ENCODE results near the gene ZFAND2A. TPM values are rescaled to one million over a fixed set of nuclear protein-coding genes. Genes with fewer than 3 reads are reported as not detected.

Gene ZFAND2A
- total RNA-seq, 1 experiment from 2014 or later, result 28.4 TPM

- intact Hi-C loops (cut with micrococcal nuclease), result no loop called here
- POLR2A ChIA-PET (ENCODE audit: unreplicated experiment), result no interaction called here
- Histone ChIP-seq H3K27me3 (ENCODE audit: low read length) (no peaks in the 10 kb centered on the region), H3K9me3 (ENCODE audit: low read length) (no peaks in the 10 kb centered on the region), H3K4me2 (ENCODE audit: low read length) (no peak overlapping the region), H2AFZ (ENCODE audit: low read length) (no peak overlapping the region), H4K20me1 (ENCODE audit: low read length) (no peaks in the 10 kb centered on the region), H3K36me3 (ENCODE audit: low read depth, low read length) (no peaks in the 10 kb centered on the region), H3K4me3 (ENCODE audit: low read length) (no peak overlapping the region), H3K79me2 (ENCODE audit: low read length) (0 out of 2 replicates have a peak, but pooled peaks cover 8% of the 10 kb centered on the region), H3K4me1 (ENCODE audit: insufficient read depth, low read length) (no peaks in the 10 kb centered on the region), H3F3A (ENCODE audit: low read length, unreplicated experiment) (no peaks in the 10 kb centered on the region), H3K9me2 (replicated peaks; ENCODE audit: low read length) (no peaks in the 10 kb centered on the region), H3K9ac (ENCODE audit: low read length) (no peak overlapping the region), H3K27ac (ENCODE audit: low read length) (no peak overlapping the region)
- no TSS peak for BruUV-seq (replicated peaks)
- no peak for ATAC-seq
- CTCF ChIA-PET, result no interaction called here
- TF ChIP-seq CTCF (conservative IDR thresholded peaks at IDR 0.05; ENCODE audit: low read depth, low read length), result no peak
- no peak for TF ChIP-seq EZH2phosphoT487 (IDR thresholded peaks at IDR 0.05; ENCODE audit: borderline replicate concordance, low read length)
- TF ChIP-seq EZH2 (IDR thresholded peaks at IDR 0.05; ENCODE audit: low read length, unreplicated experiment), result no peak
- DNase-seq, result no peak
Measured at GRCh38 chr7:1110358-1110757, 49.6 kb downstream of the ZFAND2A start.

- no peaks in the 10 kb centered on the region for H3K9me2 ChIP-seq (replicated peaks; ENCODE audit: low read length)
- no peaks in the 10 kb centered on the region for H3K36me3 ChIP-seq (ENCODE audit: low read depth, low read length)
- no peak overlapping the region for H3K4me2 ChIP-seq (ENCODE audit: low read length)
- H3F3A ChIP-seq (ENCODE audit: low read length, unreplicated experiment), result no peaks in the 10 kb centered on the region
- no peak for TF ChIP-seq CTCF (conservative IDR thresholded peaks at IDR 0.05; ENCODE audit: low read depth, low read length)
- no peak for TF ChIP-seq EZH2 (IDR thresholded peaks at IDR 0.05; ENCODE audit: low read length, unreplicated experiment)
- TF ChIP-seq EZH2phosphoT487 (IDR thresholded peaks at IDR 0.05; ENCODE audit: borderline replicate concordance, low read length), result no peak
- no peaks in the 10 kb centered on the region for H3K9me3 ChIP-seq (ENCODE audit: low read length)
- no peak overlapping the region for H3K9ac ChIP-seq (ENCODE audit: low read length)
- POLR2A ChIA-PET (ENCODE audit: unreplicated experiment), result no interaction called here
- H3K4me3 ChIP-seq (ENCODE audit: low read length), result no peak overlapping the region
- CTCF ChIA-PET, result no interaction called here
- BruUV-seq (replicated peaks), result no TSS peak
- ATAC-seq (no peak), DNase-seq (no peak)
- no peaks in the 10 kb centered on the region for H4K20me1 ChIP-seq (ENCODE audit: low read length)
- H2AFZ ChIP-seq (ENCODE audit: low read length), result no peak overlapping the region
- H3K27ac ChIP-seq (ENCODE audit: low read length), result no peak overlapping the region
- no peaks in the 10 kb centered on the region for H3K27me3 ChIP-seq (ENCODE audit: low read length)
- H3K4me1 ChIP-seq (ENCODE audit: insufficient read depth, low read length), result no peaks in the 10 kb centered on the region
- intact Hi-C loops (cut with micrococcal nuclease), result no loop called here
- H3K79me2 ChIP-seq (ENCODE audit: low read length), result 0 out of 2 replicates have a peak, but pooled peaks cover 3% of the 10 kb centered on the region
Measured at GRCh38 chr7:1109581-1110310, 50.2 kb downstream of the ZFAND2A start.

DNA sequence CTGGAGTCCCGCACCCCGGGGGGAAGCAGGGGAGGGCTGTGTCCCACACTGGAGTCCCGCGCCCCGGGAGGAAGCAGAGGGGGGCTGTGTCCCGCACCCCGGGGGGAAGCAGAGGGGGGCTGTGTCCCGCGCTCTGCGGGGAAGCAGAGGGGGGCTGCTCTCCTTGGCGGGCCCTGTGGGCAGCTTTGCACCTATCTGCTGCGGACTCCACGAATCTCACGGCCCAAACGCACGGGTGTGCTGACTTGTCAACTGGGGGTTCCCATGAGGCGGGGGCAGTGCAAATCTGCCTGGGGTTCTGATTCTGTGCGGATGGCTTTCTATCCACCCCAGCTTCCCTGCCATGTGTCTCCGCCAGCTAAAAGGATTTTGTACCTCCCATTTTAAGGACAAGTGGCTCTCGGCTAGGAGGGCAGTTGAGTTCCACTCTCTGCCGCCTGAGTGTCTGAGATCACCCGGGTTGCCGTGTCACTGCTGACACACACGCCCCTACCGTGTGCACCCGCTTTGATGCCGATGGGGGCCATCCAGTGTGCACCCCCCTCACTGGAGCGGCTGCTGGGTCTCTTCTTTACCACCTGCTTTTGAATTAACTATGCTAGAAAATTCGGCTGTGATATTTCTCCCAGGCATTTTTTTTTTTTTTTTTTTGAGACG lies 51.6 kb downstream of the ZFAND2A start:
- no peaks in the 10 kb centered on the region for H3K27me3 ChIP-seq (ENCODE audit: low read length)
- H3K36me3 ChIP-seq (ENCODE audit: low read depth, low read length), result no peaks in the 10 kb centered on the region
- H3K9ac ChIP-seq (ENCODE audit: low read length), result no peak overlapping the region
- no peak overlapping the region for H3K4me2 ChIP-seq (ENCODE audit: low read length)
- no peak for DNase-seq
- H3K9me3 ChIP-seq (ENCODE audit: low read length), result no peaks in the 10 kb centered on the region
- intact Hi-C loops (cut with micrococcal nuclease), result no loop called here
- CTCF ChIA-PET, result interaction anchor here (0.6 kb wide), 1 partner anchor 22 kb away, joined by 4 read pairs; no protein-coding TSS in a partner anchor
- H3F3A ChIP-seq (ENCODE audit: low read length, unreplicated experiment), result no peaks in the 10 kb centered on the region
- H3K9me2 ChIP-seq (replicated peaks; ENCODE audit: low read length), result no peaks in the 10 kb centered on the region
- H3K4me3 ChIP-seq (ENCODE audit: low read length), result no peak overlapping the region
- no peak overlapping the region for H3K27ac ChIP-seq (ENCODE audit: low read length)
- H3K4me1 ChIP-seq (ENCODE audit: insufficient read depth, low read length), result no peaks in the 10 kb centered on the region
- ATAC-seq, result no peak
- H3K79me2 ChIP-seq (ENCODE audit: low read length), result no peaks in the 10 kb centered on the region
- no peak overlapping the region for H2AFZ ChIP-seq (ENCODE audit: low read length)
- POLR2A ChIA-PET (ENCODE audit: unreplicated experiment), result no interaction called here
- TF ChIP-seq EZH2 (IDR thresholded peaks at IDR 0.05; ENCODE audit: low read length, unreplicated experiment) (no peak), CTCF (conservative IDR thresholded peaks at IDR 0.05; ENCODE audit: low read depth, low read length) (no peak), EZH2phosphoT487 (IDR thresholded peaks at IDR 0.05; ENCODE audit: borderline replicate concordance, low read length) (no peak)
- BruUV-seq (replicated peaks), result no TSS peak
- no peaks in the 10 kb centered on the region for H4K20me1 ChIP-seq (ENCODE audit: low read length)
